Activated CD8-positive, alpha-beta memory T cell treated with anti-CD3 and anti-CD28 coated beads, Interleukin-2, amount 50 U/mL, for 4 hours (primary cell): ENCODE data around the gene CHPF.

Experiments used
- DNase-seq: peaks from one replicate; pipeline ENCODE4 v3.0.0-alpha.2; 2020

The CHPF gene

DNA sequence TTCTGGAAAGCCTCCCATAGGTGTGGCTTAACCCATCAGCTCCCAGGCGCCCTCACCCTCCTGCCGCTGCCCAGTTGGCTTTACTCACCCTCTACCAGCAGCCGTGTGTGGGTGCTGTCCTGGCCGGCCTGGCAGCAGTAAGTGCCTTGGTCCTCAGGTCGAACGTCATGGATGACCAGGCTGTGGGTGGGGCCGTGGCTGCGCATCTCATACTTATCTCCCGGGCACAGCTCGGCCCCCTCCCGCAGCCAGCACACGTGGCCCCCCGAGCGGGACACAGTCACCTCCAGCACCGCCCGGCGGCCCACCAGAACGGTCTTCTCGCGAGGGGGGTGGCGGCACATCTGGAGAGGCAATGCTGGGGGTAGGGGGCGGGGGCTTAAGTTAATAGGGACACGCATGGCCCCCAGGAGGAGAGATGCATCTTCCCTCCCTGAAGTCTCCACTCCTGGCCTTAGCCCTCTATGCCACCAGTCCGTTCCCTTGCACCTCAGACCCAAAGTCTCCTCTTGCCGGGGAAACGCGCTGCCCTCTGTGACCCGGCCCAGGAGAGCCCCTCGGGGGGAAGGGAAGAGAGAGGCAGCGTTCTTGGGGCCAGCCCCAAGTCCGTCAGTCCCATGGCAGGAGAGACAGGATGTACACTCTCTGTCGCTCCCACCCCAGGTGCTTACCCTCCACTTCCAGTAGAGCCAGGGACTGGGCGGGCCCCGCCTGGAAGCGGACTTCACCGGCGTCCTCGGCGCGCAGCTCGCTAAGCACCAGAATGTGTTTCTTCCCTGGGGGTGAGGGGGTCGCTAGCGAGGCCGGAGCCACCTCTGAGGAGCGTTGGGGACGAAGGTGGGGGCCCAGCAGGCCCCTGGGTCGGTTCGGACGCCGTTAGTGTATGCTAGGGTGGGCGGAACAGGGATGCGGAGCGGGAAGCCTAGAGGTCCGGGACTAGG lies 8.1 kb upstream of the CHPF start:
- DNase-seq = no peak

DNA sequence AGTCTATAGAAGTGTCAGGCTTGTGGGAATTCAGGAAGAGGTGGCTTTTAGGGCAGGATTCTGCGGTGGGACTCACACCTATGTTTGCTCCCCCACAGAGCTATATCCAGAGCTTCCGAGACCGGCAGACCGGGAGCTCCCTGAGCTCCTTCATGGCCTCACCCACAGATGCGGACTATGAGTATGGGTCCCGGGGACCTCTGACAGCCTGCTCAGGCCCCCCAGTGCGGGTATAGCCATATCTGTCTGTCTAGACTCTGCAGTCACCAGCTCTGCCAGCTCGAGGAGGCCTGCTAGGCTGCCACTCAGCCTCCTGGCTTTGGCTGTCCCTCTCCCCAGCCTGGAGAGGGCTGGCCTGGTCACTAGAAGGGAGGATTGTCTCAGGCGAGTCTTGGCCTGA lies 6.0 kb upstream of the CHPF start:
- no peak for DNase-seq

DNA sequence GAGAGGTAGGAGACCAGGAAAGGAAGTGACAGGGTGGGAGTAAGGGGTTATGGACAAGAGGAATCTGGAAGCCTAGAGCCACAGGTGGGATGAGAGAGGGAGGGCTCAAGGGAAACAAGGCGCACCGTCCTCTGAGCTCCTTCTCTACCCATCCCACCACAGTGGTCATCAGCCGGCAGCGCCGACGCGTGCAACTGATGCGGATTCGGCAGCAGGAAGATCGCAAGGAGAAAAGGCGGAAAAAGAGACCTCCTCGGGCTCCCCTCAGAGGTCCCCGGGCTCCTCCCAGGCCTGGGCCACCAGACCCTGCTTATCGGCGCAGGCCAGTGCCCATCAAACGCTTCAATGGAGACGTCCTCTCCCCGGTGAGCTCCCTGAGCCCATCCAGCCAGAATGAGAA lies 5.4 kb upstream of the CHPF start:
- no peak for DNase-seq

DNA sequence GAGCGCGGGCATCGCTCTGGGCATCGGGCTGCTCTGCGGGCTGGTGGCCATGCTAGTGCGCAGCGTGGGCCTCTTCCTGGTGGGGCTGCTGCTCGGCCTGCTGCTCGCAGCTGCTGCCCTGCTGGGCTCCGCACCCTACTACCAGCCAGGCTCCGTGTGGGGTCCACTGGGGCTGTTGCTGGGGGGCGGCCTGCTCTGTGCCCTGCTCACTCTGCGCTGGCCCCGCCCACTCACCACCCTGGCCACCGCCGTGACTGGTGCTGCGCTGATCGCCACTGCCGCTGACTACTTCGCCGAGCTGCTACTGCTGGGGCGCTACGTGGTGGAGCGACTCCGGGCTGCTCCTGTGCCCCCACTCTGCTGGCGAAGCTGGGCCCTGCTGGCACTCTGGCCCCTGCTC lies 4.0 kb upstream of the CHPF start:
- no peak for DNase-seq

DNA sequence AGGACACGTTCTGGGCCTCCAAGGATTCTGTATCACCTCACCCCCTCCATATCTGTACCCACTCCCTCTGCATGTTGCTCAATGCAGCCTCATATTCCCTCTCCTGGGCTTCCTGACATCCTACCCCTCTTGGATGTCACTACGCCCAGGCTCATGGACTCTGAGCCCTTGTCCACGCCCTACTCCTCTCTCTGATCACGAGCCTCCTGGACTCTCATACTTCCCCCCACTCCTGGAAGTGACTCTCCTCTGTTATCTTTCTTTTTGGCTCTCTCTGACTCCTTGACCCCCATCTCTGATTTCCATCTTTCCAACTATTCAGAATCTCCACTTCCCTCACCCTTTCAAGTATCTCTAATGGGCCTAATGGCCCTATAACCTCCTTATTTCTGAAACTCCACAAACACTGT lies 2.3 kb upstream of the CHPF start:
- no peak for DNase-seq

DNA sequence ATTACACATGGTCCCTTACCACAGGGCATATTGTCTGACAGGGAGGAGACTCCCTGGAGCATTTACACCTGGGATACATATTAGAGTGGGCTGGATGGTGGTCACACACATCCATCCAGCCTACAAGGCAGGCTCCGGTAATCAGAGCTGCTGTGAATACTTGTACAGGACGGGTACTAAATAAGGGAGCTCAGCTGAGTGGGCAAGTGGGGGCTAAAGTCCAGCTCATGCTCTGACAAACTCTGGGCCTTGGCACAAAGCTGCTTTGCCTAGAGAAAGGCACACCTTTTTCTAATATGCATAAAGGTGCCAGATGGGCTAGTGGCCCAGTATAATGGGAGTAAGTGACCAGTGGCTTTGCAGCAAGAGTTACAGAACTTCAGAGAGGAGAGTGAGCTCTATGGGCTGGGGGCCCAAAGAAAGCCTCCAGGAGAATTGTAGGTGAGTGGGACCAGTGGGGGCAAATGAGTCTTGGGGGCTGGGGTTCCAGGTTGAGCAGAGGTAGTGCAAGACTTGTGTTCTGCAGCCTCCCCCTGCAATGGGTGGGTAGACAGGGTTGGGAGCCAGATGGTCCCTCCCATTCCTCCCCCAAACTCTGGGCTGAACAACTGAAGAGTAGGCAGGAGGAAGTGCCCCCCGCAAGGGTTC lies 1.8 kb upstream of the CHPF start:
- no peak for DNase-seq

DNA sequence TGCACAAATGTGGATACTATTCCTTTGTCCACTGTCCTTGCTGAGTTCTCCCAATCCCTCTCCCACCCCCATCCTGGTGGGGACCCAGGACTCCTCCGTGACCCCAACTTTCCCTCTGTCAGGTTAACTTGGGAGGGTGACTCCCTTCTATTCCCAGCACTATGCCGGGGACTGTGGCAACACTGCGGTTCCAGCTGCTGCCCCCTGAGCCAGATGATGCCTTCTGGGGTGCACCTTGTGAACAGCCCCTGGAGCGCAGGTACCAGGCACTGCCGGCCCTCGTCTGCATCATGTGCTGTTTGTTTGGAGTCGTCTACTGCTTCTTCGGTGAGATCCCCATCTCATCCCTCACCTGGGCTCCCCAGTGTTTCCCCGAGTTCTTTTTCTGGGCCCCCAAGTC lies 958 bp upstream of the CHPF start:
- DNase-seq = no peak

DNA sequence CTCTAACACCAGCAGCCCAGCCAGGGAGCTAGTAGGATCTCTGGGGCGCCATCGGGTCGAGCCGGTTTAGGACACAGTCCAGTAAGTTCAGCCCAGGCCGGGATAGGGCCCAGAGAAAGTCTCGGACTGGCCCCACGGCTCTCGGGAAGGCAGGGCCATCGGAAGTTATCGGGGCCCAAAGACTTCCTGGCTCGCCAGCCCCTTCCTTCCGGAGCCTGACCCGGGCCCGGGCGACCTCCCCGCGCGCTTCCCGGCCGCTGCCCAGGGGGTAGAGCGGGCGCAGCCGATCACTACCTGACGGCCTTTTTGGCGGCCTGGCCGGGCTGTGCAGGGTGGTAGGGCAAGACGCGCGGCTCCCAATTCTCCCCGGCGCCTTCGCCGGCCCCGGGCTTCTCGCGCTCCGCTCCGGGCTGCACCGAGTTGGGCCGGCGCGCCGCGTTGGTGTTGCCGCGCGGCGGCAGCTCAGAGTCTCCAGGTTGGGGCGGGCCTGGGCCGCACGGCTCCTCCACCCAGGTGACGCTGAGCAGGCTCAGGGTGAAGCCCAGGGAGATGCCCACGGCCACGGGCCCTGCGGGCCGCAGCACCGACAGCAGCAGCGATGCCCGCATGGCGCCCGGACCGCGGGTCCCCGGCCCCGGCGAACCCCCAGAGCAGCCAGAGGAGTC lies 546 bp downstream of the CHPF start:
- DNase-seq = no peak

DNA sequence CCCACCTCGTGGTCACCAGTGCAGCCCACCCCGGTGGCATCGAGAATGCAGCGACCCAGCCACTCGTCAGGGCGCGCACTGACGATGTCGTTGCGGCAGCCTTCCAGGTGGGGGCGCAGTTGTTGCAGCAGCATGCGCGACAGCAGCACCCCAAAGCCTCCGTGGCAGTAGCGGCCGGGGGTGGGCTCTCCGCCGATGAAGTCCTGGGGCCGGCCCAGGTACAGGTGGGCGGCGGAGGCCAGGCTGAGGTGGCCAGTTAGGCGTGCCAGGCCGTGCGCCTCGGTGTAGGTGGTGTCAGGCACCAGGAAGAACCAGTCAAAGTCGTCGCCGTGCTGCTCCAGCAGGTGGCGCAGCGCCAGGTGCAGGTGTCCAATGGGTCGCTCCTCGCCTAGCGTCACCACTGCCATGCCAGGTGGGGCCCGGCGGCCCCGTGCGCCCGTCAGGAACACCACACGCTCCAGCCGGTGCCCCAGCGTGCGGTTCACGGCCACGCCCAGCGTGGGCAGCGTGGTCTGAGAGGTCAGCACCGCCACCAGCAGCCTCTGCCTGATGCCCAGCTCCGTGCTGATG lies 1.9 kb downstream of the CHPF start:
- DNase-seq = peak; percentile 88

DNA sequence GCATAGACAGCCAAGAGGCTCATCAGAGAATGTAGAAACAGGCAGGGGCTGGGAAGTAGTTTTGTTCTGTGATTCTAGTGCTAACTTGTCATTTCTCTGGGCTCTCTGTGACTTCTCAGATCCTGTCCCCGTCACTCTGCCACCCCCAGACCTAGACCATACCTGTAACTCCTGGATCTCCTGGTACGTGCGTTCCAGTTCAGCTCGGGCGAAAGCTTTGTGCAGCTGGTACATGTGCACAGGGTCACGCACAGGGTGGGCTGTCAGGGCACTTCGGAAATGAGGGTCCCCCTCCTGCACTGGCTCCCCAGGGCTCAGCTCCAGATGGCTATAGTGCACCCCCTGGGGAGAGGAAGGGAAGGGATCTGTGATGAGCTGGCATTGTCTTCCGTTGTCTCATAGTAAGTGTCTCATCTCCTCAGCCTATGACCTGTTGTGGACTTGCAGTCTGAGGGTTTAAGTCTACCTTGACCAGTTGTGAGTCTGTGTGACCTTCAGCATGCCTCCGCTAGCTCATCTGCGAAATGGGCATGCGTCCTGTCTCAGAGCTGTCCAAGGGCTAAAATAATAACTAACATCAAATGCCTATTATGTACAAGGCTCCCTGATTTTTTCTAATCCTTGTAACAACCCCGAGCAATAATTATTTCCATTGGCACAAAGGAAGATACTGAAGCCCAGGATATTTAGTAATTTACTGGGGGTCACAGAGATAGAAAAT lies 2.7 kb downstream of the CHPF start:
- no peak for DNase-seq

DNA sequence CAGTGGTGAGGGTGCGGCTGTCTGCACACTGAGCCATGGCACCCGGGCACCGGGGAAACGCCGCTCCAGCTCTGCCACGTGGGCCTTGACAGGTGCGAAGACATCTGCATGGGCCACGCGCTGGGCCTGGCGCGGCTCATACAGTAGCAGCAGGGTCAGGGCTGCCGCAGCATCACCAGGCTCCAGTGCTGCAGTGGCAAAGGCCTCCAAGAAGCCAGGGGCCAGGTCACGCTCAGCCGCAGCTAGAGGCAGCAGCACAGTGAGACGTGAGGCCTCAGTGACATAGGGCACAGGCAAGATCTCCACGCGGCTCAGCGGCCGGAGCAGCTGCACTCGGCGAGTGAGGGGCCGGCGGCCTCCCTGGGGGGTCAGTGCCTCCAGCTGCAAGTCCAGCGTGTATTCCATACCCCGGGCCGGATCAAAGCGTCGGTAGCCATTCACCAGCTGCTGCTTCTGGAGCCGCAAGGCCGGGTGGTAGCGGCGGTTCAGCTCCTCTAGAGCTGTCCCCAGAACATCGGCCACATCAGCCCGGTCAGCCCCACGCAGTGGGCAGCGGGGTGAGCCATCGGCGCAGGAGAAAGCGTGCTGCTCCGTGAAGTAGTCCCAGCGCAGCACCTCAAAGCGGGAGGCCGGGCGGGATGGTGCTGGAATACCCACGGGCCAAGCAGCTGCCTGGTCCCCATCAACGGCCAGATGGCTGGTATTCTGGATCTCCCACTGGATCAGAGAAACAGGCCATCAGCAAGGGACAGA lies 3.5 kb downstream of the CHPF start:
- no peak for DNase-seq

DNA sequence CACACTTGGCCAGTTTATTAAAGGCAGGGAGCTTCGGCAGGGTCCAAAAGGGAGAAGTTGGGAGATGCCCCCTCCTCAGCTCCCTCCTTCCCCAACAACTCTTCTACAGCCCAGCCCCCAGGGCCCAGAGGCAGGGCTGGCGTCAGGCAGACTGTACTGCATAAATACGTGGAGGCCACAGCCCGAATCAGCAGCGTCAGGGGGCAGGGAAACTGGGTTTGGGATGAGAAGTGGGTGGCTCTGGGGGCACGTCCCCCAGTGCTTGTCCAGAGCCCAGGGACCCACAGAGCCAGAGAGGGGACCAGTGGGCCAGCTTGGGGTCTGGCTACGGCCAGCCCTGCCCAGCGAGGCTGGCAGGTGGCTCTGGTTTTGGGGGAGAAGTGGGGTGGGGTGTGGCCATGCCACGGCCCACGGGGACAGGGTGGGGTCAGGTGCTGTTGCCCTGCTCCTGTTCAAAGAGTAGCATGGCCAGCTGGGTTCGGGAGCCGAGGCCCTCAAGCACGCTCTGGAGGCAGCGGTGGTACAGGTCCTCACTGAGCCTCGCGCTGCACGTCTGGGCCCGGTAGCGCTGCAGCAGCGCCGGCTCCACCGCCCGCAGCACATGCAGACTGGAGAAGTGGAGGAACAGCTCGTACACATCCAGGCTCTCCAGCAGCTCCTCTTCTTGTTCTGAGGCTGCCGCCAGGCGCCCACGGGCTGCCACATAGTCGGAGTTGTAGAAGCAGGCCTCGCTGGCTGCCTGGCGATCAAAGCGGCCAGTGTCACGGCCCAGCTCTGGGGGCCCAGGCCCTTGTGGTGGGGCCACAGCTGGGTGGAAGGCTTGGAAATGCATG lies 4.4 kb downstream of the CHPF start:
- DNase-seq = no peak

DNA sequence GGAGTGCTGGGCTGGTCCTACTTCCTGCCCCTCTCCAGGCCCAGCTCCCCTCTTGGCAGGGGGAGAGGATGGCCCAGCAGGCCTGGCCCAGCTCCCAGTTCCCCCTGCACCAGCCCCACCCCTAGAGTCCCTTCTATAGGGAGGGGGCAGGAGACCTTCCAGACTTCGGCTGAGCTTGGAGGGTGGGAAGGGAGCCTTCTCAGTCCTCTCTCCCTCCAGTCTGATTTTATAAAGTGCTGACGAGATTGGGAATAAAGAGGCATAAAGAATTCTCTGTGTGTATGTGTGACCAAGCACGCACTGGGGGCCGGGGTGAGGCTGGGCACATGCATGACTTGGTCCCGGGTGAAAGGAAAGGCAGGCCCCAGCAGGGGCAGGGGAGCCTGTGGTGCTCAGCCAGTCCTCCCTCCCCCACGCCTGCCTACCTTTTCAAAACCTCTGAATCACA lies 5.1 kb downstream of the CHPF start:
- no peak for DNase-seq

DNA sequence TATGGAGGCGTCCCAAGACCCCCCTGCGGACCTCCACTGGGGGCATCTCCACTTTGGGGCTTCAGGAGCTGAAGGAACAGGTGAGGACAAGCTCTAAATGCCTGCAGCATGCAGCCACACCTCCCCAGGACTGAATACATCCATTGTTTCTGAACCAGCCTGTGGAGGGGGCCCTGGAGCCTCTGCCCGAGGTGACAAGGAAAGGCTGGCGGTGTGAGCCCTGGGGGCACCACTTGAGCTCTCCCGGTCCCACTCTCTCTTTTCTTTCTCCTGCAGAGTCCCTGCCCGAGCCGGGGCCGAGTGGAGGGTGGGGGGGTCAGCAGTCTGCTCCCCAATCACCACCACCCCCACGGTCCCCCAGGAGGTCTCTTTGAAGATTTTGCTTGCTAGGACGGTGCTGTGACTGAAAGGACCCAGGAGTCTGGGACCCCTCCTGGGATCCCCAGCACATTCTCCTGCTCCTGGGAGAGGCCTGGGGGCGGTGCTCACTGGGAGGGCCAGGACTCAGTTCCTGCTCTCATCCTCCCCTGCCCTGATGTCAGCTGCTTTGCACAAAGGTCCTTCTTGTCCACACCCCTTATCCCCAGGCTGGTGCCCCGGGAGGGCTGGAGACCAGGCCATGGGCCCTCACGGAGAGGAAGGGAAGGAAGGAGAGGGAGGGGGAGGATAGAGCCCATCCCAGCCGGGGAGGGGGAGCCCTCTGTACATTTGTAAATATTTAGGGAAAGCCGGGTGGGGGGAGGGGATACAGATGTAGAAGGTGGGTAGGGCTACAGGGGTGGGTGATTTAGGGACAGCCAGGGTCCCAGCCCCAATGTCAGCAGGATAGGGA lies 5.7 kb downstream of the CHPF start:
- no peak for DNase-seq

DNA sequence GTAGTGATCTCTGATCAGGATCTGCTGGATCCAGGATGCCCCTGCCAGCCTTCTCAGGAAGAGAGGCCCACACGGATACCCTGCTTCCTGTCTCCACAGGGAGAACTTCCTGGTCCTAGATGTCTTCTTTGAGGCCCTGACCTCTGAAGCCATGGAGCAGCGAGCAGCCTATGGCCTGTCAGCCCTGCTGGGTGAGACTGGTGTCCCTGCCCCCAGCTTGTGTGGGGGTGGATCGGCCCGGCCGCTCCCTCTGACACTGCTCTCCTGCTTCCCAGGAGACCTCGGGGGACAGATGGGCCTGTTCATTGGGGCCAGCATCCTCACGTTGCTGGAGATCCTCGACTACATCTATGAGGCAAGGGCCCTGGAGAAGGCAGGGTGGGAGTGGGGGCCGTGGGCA lies 6.6 kb downstream of the CHPF start:
- DNase-seq = no peak

DNA sequence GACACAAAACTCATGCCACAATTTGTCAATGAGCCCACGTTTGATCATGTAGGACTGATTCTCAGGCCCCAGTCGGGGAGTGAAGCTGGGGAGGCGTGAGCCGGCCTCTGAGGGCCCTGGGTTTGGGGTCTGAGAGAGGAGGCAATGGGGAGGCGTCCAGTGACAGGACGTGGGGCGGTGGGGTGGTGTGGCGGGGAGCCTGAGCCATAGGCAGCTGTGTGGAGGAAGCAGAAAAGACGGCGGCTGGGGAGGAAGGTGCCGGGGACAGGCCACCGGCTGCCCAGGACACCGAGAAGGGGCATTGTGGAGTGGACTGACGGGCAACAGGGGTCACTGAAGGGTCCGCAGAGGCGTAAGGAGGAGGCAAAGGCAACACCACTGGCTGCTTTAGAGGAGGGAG lies 7.2 kb downstream of the CHPF start:
- no peak for DNase-seq

DNA sequence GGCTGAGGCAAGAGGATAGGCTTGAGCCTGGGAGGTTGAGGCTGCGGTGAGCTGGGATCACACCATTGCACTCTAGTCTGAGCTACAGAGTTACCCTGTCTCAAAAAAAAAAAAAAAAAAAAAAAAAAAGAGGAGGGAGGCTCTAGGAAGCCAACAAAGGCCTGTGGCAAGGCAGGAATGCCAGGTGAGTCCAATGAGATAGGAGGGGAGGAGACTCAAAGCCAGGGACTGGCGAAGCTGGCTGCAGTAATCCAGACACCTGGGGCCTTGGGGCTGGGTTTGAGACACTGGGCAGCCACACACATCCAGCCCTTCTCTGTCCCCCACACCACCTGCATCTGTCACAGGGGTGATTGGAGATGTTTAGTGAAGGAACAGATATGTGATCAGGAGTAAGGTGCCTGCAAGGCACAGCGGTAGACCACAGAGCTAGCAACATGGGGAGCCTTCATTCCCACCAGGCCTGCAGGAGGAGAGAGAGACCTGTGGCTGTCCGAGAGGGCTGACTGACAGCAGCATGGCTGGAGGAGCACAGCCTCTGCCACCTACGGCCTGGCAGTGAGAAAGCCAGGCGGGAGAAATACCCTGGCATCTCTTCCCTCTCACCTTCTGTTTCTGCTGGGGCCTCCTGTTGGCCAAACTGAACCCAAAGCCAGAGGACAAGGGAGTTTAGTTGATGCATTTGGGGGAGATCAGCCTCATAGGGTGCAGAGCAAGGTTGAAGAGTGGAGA lies 9.5 kb downstream of the CHPF start:
- DNase-seq = no peak

DNA sequence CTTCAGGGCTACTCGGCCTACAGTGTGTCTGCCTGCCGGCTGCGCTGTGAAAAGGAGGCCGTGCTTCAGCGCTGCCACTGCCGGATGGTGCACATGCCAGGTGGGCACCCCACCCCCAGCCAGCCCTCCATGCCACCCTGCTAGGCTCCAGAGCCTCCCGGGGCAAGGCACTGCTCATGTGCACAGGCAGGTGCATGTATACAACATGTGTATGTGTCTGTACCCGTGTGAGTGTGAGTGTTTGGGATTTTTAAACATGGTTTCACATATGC lies 11.3 kb downstream of the CHPF start:
- DNase-seq = no peak

DNA sequence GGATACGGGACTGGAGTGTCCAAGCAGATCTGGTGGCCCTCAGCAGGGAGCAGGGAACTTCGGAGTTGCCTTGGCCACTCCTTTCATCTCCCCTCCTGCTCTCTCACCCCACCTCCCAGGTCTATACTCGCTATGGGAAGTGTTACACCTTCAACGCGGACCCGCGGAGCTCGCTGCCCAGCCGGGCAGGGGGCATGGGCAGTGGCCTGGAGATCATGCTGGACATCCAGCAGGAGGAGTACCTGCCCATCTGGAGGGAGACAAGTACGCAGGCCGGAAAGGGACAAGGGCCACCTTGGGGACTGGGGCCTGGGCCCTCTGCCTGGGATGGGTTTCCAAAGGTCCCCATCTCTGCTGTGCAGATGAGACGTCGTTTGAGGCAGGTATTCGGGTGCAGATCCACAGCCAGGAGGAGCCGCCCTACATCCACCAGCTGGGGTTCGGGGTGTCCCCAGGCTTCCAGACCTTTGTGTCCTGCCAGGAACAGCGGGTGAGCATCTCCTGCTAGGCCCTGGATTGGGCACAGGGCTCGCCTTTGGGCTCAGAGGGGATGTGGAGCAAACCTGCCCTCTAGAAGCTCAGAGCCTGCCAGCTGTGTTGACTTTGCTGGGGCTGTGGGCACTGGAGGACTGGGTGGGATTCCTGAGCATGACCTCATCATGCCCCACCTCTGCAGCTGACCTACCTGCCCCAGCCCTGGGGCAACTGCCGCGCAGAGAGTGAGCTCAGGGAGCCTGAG lies 11.8 kb downstream of the CHPF start:
- no peak for DNase-seq
